AG04450 (cell line): ENCODE measurements around the gene PSMC1. TPM values are rescaled to one million over a fixed set of nuclear protein-coding genes. Genes with fewer than 3 reads are reported as not detected.

Source experiments
- CTCF ChIA-PET: fragments of 300-600, 350-600 bp; formaldehyde crosslinking; extraction: SDS; loops from one replicate; lab custom pipeline; 2022; ENCODE audit warnings: antibody characterized with exemption, inconsistent platforms; lab: Charles Lee
- POLR2A ChIA-PET: fragments of 350-600 bp; formaldehyde crosslinking; extraction: SDS; loops from one replicate; lab custom pipeline; 2021; ENCODE audit warnings: antibody characterized with exemption, inconsistent platforms; lab: Yijun Ruan, JAX
- DNase-seq: peaks from one replicate; pipeline ENCODE4 v3.0.0-alpha.2; 2011; ENCODE audit warnings: low read depth, low spot score
- H3K27ac ChIP-seq: one replicate; pipeline ENCODE4 v1.5.1; 2012; ENCODE audit warnings: low read depth, low read length, control low read depth
- H3K27me3 ChIP-seq: one replicate; pipeline ENCODE4 v1.6.0; 2012; ENCODE audit warnings: low read length; ENCODE audit not compliant: control insufficient read depth, insufficient read depth
- H3K4me3 ChIP-seq: 2 replicates; pipeline ENCODE4 v1.5.1; 2011; ENCODE audit warnings: mild to moderate bottlenecking, low read depth, low read length, control low read depth
- H3K9me3 ChIP-seq: 2 replicates; pipeline ENCODE4 v1.5.1; 2012; ENCODE audit warnings: low read length; ENCODE audit not compliant: control insufficient read depth, insufficient read depth
- CTCF ChIP-seq: IDR thresholded peaks from 2 replicates; pipeline ENCODE4 v1.5.1; 2011; ENCODE audit warnings: low read depth, low read length, control low read depth, inconsistent platforms
- polyA plus RNA-seq: library from polyadenylated mRNA; depleted of rRNA; stranded (reverse); fragments of >200 nt; gene quantifications from 2 replicates; pipeline ENCODE4 v1.2.3, GENCODE V29; 2011

The PSMC1 gene
- polyA plus RNA-seq, 1 experiment = 228 TPM

DNA sequence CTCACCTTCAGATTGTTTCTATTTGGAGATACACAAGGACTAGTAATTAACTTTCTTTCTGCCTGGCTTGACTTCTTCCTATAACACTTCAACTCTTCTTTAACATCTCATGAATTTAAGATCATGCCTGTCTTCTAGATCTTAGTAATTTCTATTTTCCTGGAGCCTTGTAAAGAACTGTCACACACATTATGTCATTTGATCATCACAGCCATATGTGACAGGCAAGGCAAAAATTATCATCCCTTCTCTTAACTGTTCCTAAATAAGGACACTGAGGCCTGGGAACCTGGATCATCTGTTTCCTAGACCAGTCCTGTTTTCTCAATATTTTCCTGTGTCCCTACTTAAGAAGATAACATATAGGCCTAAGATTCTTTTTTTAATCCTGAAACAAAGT is 48.1 kb downstream of the PSMC1 start:
- no peak overlapping the region for H3K27ac ChIP-seq
- POLR2A ChIA-PET = no interaction called here
- H3K4me3 ChIP-seq = no peak overlapping the region
- CTCF ChIA-PET = no interaction called here
- TF ChIP-seq CTCF = no peak
- H3K27me3 ChIP-seq = no peaks in the 10 kb centered on the region
- DNase-seq = no peak
- no peaks in the 10 kb centered on the region for H3K9me3 ChIP-seq

GRCh38 chr14:90305176-90305601 is 48.8 kb downstream of the PSMC1 start:
- Histone ChIP-seq H3K27me3 (no peaks in the 10 kb centered on the region), H3K4me3 (no peak overlapping the region), H3K27ac (no peak overlapping the region), H3K9me3 (no peaks in the 10 kb centered on the region)
- TF ChIP-seq CTCF = no peak
- no peak for DNase-seq
- ChIA-PET POLR2A (no interaction called here), CTCF (no interaction called here)

GRCh38 chr14:90308561-90308960 is 52.2 kb downstream of the PSMC1 start:
- Histone ChIP-seq H3K27ac (no peak overlapping the region), H3K4me3 (no peak overlapping the region), H3K9me3 (no peaks in the 10 kb centered on the region), H3K27me3 (no peaks in the 10 kb centered on the region)
- POLR2A ChIA-PET = interaction anchor here (0.6 kb wide), 1 partner anchor 9 kb away, joined by 3 read pairs; no protein-coding TSS in a partner anchor
- CTCF ChIA-PET = interaction anchor here (0.6 to 1.0 kb wide), 3 partner anchors 11 to 389 kb away, joined by 3 to 6 read pairs (median 4); partner anchors contain the start of gene CALM1
- no peak for TF ChIP-seq CTCF
- DNase-seq = no peak

GRCh38 chr14:90317286-90317685 is 60.9 kb downstream of the PSMC1 start:
- Histone ChIP-seq H3K27me3 (no peaks in the 10 kb centered on the region), H3K4me3 (no peak overlapping the region), H3K27ac (no peak overlapping the region), H3K9me3 (no peaks in the 10 kb centered on the region)
- CTCF ChIA-PET = interaction anchor here (0.7 to 1.8 kb wide), 2 partner anchors 16 to 380 kb away, joined by 3 to 8 read pairs; no protein-coding TSS in a partner anchor
- POLR2A ChIA-PET = interaction anchor here (0.7 kb wide), 1 partner anchor 9 kb away, joined by 3 read pairs; no protein-coding TSS in a partner anchor
- no peak for TF ChIP-seq CTCF
- no peak for DNase-seq

DNA sequence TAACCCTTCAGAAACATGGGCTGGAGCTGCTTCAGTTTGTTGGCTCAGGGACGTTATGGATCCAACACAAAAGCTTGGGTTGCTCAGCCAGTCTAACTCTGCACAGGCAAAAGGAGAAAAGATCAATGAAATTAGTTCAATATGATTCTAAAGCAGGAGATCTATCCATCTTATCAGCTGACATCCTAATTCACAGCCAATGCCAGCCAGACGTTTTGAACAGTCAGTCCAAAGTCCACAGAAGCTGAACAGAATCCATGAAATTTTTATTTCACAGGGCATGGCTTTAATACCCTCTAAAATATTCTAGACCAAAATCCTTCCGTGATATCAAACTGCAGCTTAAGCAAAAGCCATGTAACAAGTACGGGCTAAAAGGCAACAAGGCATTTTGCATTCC is 61.7 kb downstream of the PSMC1 start:
- no peak for TF ChIP-seq CTCF
- POLR2A ChIA-PET = no interaction called here
- CTCF ChIA-PET = interaction anchor here (0.7 to 2.8 kb wide), 2 partner anchors 16 to 377 kb away, joined by 3 to 15 read pairs; no protein-coding TSS in a partner anchor
- Histone ChIP-seq H3K27me3 (no peaks in the 10 kb centered on the region), H3K4me3 (no peak overlapping the region), H3K9me3 (no peaks in the 10 kb centered on the region), H3K27ac (no peak overlapping the region)
- DNase-seq = no peak
